Erythroblast (primary cell): ENCODE results near the gene MOB3B.

Source experiments
- GATA1 ChIP-seq: IDR thresholded peaks from 2 replicates; pipeline ENCODE4 v1.6.1; 2011; ENCODE audit warnings: low read depth, mild to moderate bottlenecking, control low read depth, low read length, moderate library complexity
- POLR2A ChIP-seq: IDR thresholded peaks from 2 replicates; pipeline ENCODE4 v1.6.1; 2011; ENCODE audit warnings: mild to moderate bottlenecking, low read length

- TF ChIP-seq POLR2A: no peak
- TF ChIP-seq GATA1: no peak
Observed at GRCh38 chr9:27377811-27378456, 151.7 kb downstream of the MOB3B start.
